ENCODE measurements around the gene MELK.

DNA sequence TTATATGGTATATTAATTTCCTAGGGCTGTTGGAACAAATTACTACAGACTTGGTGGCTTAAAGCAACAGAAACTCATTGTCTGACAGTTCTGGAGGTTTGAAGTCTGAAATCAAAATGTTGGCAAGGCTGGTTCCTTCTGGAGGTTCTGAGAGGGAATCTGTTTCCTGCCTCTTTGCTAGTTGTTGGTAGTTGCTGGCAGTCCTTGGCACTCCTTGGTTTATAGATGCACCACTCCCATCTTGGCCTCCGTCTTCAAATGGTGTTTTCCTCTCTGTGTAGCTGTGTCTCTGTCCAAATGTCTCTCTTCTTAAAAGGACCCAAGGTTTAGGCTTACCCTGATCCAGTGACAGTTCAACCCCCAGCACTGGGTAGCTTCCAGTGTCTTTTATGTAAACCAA, 17.5 kb downstream of the MELK start:
- TF ChIP-seq, protein P1, sequence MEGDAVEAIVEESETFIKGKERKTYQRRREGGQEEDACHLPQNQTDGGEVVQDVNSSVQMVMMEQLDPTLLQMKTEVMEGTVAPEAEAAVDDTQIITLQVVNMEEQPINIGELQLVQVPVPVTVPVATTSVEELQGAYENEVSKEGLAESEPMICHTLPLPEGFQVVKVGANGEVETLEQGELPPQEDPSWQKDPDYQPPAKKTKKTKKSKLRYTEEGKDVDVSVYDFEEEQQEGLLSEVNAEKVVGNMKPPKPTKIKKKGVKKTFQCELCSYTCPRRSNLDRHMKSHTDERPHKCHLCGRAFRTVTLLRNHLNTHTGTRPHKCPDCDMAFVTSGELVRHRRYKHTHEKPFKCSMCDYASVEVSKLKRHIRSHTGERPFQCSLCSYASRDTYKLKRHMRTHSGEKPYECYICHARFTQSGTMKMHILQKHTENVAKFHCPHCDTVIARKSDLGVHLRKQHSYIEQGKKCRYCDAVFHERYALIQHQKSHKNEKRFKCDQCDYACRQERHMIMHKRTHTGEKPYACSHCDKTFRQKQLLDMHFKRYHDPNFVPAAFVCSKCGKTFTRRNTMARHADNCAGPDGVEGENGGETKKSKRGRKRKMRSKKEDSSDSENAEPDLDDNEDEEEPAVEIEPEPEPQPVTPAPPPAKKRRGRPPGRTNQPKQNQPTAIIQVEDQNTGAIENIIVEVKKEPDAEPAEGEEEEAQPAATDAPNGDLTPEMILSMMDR (IDR thresholded peaks at IDR 0.05), result no peak
- no peak for TF ChIP-seq POLR2AphosphoS5 (IDR thresholded peaks at IDR 0.05)
- no peak for TF ChIP-seq POLR2A (IDR thresholded peaks at IDR 0.05)

All from gastroesophageal sphincter (tissue), 3 donors.